K562 (cell line): ENCODE results near the gene ORC3. TPM values are rescaled to one million over a fixed set of nuclear protein-coding genes. Genes with fewer than 3 reads are reported as not detected.

Experiments
- ATAC-seq: fragments of 200-7000 bp; cut with Tn5 transposase; 3 replicates; pipeline ENCODE4 v1.9.1; 2020; ENCODE audit warnings: moderate library complexity
- BruUV-seq: library from RNA; stranded (reverse); fragments of 400-500 nt; replicated peaks from 2 replicates; lab custom pipeline; 2021; lab: Mats Ljungman, UMichigan
- CTCF ChIA-PET: fragments of 300-600 bp; formaldehyde crosslinking; extraction: SDS; loops from one replicate; lab custom pipeline; 2021; ENCODE audit warnings: low intra/inter-chr PET ratio; lab: Yijun Ruan, JAX
- POLR2A ChIA-PET: fragments of 300-600, 350-650 bp; sonication (Branson Sonifier 250); formaldehyde crosslinking; extraction: SDS; loops from one replicate; lab custom pipeline; 2021; ENCODE audit warnings: antibody characterized with exemption, inconsistent platforms; lab: Yijun Ruan, JAX
- DNase-seq, 4 experiments: peaks; one replicate each; pipeline versions ENCODE4 v3.0.0 to v3.0.0-alpha.2; 2011 to 2018; ENCODE audit warnings: low spot score in 3 of 4, mixed read lengths in 3 of 4; ENCODE audit errors: extremely low read depth in 1 of 4
- FAIRE-seq: peaks from 2 replicates; lab custom pipeline; 2011; peaks lifted over from hg19 to GRCh38; lab: Jason Lieb, UNC
- H2AFZ ChIP-seq: 2 replicates; pipeline ENCODE4 v1.6.0; 2011; ENCODE audit warnings: low read depth, low read length, control low read depth, inconsistent platforms
- H3K27ac ChIP-seq: fragments of 200-600 bp; 3 replicates; pipeline ENCODE4 v1.8.0; 2011; ENCODE audit warnings: low read depth, mild to moderate bottlenecking, control low read depth, inconsistent platforms, low read length, moderate library complexity, mixed read lengths; ENCODE audit errors: extremely low read depth
- H3K27me3 ChIP-seq, 2 experiments: fragments of 300-600 bp in 1 of 2; 2 replicates in 1 of 2; 3 replicates in 1 of 2; pipeline versions ENCODE4 v1.6.0 to v1.8.0; 2011; ENCODE audit warnings: inconsistent platforms in 2 of 2, low read length in 2 of 2, mild to moderate bottlenecking in 1 of 2, mixed read lengths in 1 of 2, moderate library complexity in 1 of 2; ENCODE audit not compliant: control insufficient read depth in 2 of 2, insufficient read depth in 2 of 2
- H3K36me3 ChIP-seq: fragments of 300-600 bp; 3 replicates; pipeline ENCODE4 v1.8.0; 2011; ENCODE audit warnings: mild to moderate bottlenecking, low read length, inconsistent platforms; ENCODE audit not compliant: control insufficient read depth, insufficient read depth
- H3K4me1 ChIP-seq, 2 experiments: fragments of 200-600 bp in 1 of 2; replicated peaks in 1 of 2; 2 replicates in 1 of 2; 3 replicates in 1 of 2; pipeline versions ENCODE4 v1.5.1 to v1.8.0; 2011; ENCODE audit warnings: inconsistent platforms in 2 of 2, low read length in 2 of 2, mild to moderate bottlenecking in 1 of 2, mixed read lengths in 1 of 2, moderate library complexity in 1 of 2; ENCODE audit not compliant: control insufficient read depth in 2 of 2, insufficient read depth in 2 of 2
- H3K4me2 ChIP-seq: 2 replicates; pipeline ENCODE4 v1.6.1; 2011; ENCODE audit warnings: low read length, control low read depth, inconsistent platforms, mixed read lengths; ENCODE audit not compliant: insufficient read depth
- H3K4me3 ChIP-seq: fragments of 200-600 bp; sonication (generic), shearing (Covaris generic); 2 replicates; pipeline ENCODE4 v1.5.1; 2016; ENCODE audit warnings: control low read depth, inconsistent platforms
- H3K79me2 ChIP-seq: fragments of 200-600 bp; 3 replicates; pipeline ENCODE4 v1.8.0; 2011; ENCODE audit warnings: low read length, inconsistent platforms; ENCODE audit not compliant: control insufficient read depth, insufficient read depth
- H3K9ac ChIP-seq, 2 experiments: 2 replicates each; pipeline versions ENCODE4 v1.6.0 to v1.6.1; 2011; ENCODE audit warnings: low read depth in 2 of 2, low read length in 2 of 2, control low read depth in 1 of 2, inconsistent platforms in 1 of 2, mild to moderate bottlenecking in 1 of 2, mixed read lengths in 1 of 2; ENCODE audit not compliant: insufficient read depth in 1 of 2
- H3K9me1 ChIP-seq: one replicate; pipeline ENCODE4 v1.6.0; 2011; ENCODE audit warnings: inconsistent platforms, mild to moderate bottlenecking, low read length, moderate library complexity; ENCODE audit not compliant: control insufficient read depth, insufficient read depth
- H3K9me3 ChIP-seq: replicated peaks from 2 replicates; pipeline ENCODE4 v1.5.1; 2011; ENCODE audit warnings: low read depth, low read length, inconsistent platforms; ENCODE audit not compliant: control insufficient read depth, insufficient read depth
- H4K20me1 ChIP-seq: replicated peaks from 2 replicates; pipeline ENCODE4 v1.6.1; 2011; ENCODE audit warnings: low read length, inconsistent platforms, mixed read lengths; ENCODE audit not compliant: control insufficient read depth, insufficient read depth
- COPS2 ChIP-seq: fragments of 450-650 bp; conservative IDR thresholded peaks from 2 replicates; pipeline ENCODE4 v1.6.1; 2016; ENCODE audit warnings: mild to moderate bottlenecking, moderate library complexity
- FOXA1 ChIP-seq: fragments of 450-650 bp; IDR thresholded peaks from 2 replicates; pipeline ENCODE4 v1.6.1; 2016; ENCODE audit warnings: mild to moderate bottlenecking, borderline replicate concordance
- HBP1 ChIP-seq: fragments of 450-650 bp; formaldehyde crosslinking; IDR thresholded peaks from 2 replicates; pipeline ENCODE4 v1.4.0; 2022; ENCODE audit warnings: missing genetic modification characterization
- KHSRP ChIP-seq: fragments of 450-650 bp; IDR thresholded peaks from 2 replicates; pipeline ENCODE4 v1.6.1; 2017
- SREBF2 ChIP-seq: sonication (generic); formaldehyde crosslinking; IDR thresholded peaks from 2 replicates; pipeline ENCODE4 v1.4.0; 2020; ENCODE audit warnings: mild to moderate bottlenecking, missing genetic modification reagents
- ZBTB8A ChIP-seq: fragments of 450-650 bp; IDR thresholded peaks from 2 replicates; pipeline ENCODE4 v1.6.1; 2018; ENCODE audit warnings: mild to moderate bottlenecking, moderate library complexity; ENCODE audit not compliant: partially characterized antibody
- ZC3H4 ChIP-seq: sonication (generic); formaldehyde crosslinking; IDR thresholded peaks from 2 replicates; pipeline ENCODE4 v1.9.0; 2021; ENCODE audit warnings: missing genetic modification reagents, borderline replicate concordance
- in situ Hi-C: fragments of 300-500 bp; cut with MboI; formaldehyde crosslinking; loops from 4 replicates; pipeline ENCODE4 v1.15.0; 2018; ENCODE audit warnings: inconsistent platforms, mixed read lengths
- intact Hi-C: fragments of 100-400 bp; cut with micrococcal nuclease; formaldehyde crosslinking; loops from 2 replicates; pipeline ENCODE4 v1.14.2; 2022
- polyA plus RNA-seq, 8 experiments: library from polyadenylated mRNA; depleted of rRNA in 4 of 8; stranded (reverse) in 5 of 8; unstranded in 3 of 8; fragments of >200 nt; fragmentation: Nextera tagmentation in 2 of 8; fragmentation: Illumina TruSeq in 1 of 8; extraction: Ambion mirVana in 2 of 8; extraction: Trizol in 1 of 8; gene quantifications; 2 replicates each; pipeline versions ENCODE4 v1.2.1 to v1.2.3, GENCODE V29; 2011 to 2014; ENCODE audit warnings: inconsistent platforms in 1 of 8, missing spikeins in 1 of 8
- total RNA-seq, 7 experiments: library from RNA; depleted of rRNA in 6 of 7; stranded (reverse); fragments of >200 nt in 6 of 7; fragmentation: Illumina TruSeq in 2 of 7; extraction: Trizol in 2 of 7; gene quantifications; 2 replicates each; pipeline versions ENCODE4 v1.2.1 to v1.2.3, GENCODE V29; 2011 to 2021; ENCODE audit warnings: low replicate concordance in 1 of 7
- TF ChIP-seq, protein P1 (sequence below): fragments of 450-650 bp; IDR thresholded peaks from 2 replicates; pipeline ENCODE4 v1.6.1; 2016; ENCODE audit warnings: borderline replicate concordance

ORC3 gene
- total and polyA plus RNA-seq, 9 of the 15 experiments (the other 6 are each of a cell fraction or from before 2014, with no cell fraction given), result 28.8 to 159 (median 74.8) TPM

- TF ChIP-seq ZC3H4 (CRISPR knock-in tag) (no peak), HBP1 (no peak), COPS2 (no peak), KHSRP (no peak), SREBF2 (CRISPR knock-in tag) (no peak), FOXA1 (no peak), ZBTB8A (no peak)
- TF ChIP-seq, protein P1, sequence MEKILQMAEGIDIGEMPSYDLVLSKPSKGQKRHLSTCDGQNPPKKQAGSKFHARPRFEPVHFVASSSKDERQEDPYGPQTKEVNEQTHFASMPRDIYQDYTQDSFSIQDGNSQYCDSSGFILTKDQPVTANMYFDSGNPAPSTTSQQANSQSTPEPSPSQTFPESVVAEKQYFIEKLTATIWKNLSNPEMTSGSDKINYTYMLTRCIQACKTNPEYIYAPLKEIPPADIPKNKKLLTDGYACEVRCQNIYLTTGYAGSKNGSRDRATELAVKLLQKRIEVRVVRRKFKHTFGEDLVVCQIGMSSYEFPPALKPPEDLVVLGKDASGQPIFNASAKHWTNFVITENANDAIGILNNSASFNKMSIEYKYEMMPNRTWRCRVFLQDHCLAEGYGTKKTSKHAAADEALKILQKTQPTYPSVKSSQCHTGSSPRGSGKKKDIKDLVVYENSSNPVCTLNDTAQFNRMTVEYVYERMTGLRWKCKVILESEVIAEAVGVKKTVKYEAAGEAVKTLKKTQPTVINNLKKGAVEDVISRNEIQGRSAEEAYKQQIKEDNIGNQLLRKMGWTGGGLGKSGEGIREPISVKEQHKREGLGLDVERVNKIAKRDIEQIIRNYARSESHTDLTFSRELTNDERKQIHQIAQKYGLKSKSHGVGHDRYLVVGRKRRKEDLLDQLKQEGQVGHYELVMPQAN, result no peak
- FAIRE-seq, result no peak
- H3K4me3 ChIP-seq, result no peak overlapping the region
Measured at GRCh38 chr6:87558446-87558845, 31.5 kb upstream of the ORC3 start.

More at GRCh38 chr6:87558446-87558845, 31.5 kb upstream of the ORC3 start:
- no TSS peak for BruUV-seq
- Histone ChIP-seq H3K9ac (no peak overlapping the region), H3K4me2 (no peak overlapping the region), H3K79me2 (no peaks in the 10 kb centered on the region), H3K4me1 (no peaks in the 10 kb centered on the region), H4K20me1 (no peaks in the 10 kb centered on the region), H3K9me1 (no peaks in the 10 kb centered on the region), H2AFZ (no peak overlapping the region), H3K9me3 (no peaks in the 10 kb centered on the region), H3K36me3 (peaks cover 72% of the 10 kb centered on the region), H3K27ac (no peak overlapping the region), H3K27me3 (no peaks in the 10 kb centered on the region)
- intact Hi-C loops, result no loop called here
- ATAC-seq (no peak), DNase-seq (no peak)
- ChIA-PET POLR2A (interaction anchor here (0.8 to 1.5 kb wide), 2 partner anchors 23 to 30 kb away, joined by 3 to 5 read pairs; no protein-coding TSS in a partner anchor), CTCF (no interaction called here)
- in situ Hi-C loops, result no loop called here
